ENCODE measurements around the gene EEF1G. TPM values are rescaled to one million over a fixed set of nuclear protein-coding genes. Genes with fewer than 3 reads are reported as not detected.

EEF1G gene
- polyA plus RNA-seq, 1 donor from 2014 or later: 1,555 TPM

DNA sequence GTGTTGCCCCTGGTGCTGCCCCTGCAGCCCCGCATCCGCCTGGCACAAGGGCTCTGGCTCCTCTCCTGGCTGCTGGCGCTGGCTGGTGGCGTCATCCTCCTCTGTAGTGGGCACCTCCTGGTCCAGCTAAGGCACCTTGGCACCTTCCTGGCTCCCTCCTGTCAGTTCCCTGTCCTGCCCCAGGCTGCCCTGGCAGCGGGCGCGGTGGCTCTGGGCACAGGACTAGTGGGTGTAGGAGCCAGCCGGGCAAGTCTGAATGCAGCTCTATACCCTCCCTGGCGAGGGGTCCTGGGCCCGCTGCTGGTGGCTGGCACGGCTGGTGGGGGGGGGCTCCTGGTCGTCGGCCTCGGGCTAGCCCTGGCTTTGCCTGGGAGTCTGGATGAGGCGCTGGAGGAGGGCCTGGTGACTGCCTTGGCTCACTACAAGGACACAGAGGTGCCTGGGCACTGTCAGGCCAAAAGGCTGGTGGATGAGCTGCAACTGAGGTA lies 39.6 kb upstream of the EEF1G start:
- Histone ChIP-seq H3K9me3 (ENCODE audit: low read length) (no peaks in the 10 kb centered on the region), H4K20me1 (ENCODE audit: insufficient read depth) (no peaks in the 10 kb centered on the region), H3K9me2 (ENCODE audit: insufficient read depth, low read length) (no peaks in the 10 kb centered on the region), H3K4me2 (ENCODE audit: low read length) (no peak overlapping the region), H3F3A (ENCODE audit: insufficient read depth, low read length, poor library complexity, severe bottlenecking) (no peaks in the 10 kb centered on the region), H3K27me3 (ENCODE audit: insufficient read depth, low read depth, low read length) (peaks cover 8% of the 10 kb centered on the region), H3K27ac (ENCODE audit: low read length) (no peak overlapping the region), H3K79me2 (replicated peaks; ENCODE audit: insufficient read depth, low read length) (no peaks in the 10 kb centered on the region), H2AFZ (ENCODE audit: low read depth, low read length) (no peak overlapping the region), H3K9ac (ENCODE audit: low read length) (peak overlapping the region; percentile 3), H3K4me3 (ENCODE audit: low read length) (no peak overlapping the region), H3K36me3 (ENCODE audit: insufficient read depth, low read length) (no peaks in the 10 kb centered on the region)
- TF ChIP-seq, protein P1, sequence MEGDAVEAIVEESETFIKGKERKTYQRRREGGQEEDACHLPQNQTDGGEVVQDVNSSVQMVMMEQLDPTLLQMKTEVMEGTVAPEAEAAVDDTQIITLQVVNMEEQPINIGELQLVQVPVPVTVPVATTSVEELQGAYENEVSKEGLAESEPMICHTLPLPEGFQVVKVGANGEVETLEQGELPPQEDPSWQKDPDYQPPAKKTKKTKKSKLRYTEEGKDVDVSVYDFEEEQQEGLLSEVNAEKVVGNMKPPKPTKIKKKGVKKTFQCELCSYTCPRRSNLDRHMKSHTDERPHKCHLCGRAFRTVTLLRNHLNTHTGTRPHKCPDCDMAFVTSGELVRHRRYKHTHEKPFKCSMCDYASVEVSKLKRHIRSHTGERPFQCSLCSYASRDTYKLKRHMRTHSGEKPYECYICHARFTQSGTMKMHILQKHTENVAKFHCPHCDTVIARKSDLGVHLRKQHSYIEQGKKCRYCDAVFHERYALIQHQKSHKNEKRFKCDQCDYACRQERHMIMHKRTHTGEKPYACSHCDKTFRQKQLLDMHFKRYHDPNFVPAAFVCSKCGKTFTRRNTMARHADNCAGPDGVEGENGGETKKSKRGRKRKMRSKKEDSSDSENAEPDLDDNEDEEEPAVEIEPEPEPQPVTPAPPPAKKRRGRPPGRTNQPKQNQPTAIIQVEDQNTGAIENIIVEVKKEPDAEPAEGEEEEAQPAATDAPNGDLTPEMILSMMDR (IDR thresholded peaks at IDR 0.05; ENCODE audit: poor library complexity, severe bottlenecking): no peak
- TF ChIP-seq MXI1 (conservative IDR thresholded peaks at IDR 0.05; ENCODE audit: poor library complexity, severe bottlenecking) (no peak), EZH2 (IDR thresholded peaks at IDR 0.05; ENCODE audit: borderline replicate concordance, insufficient read depth, low read length, poor library complexity, severe bottlenecking) (no peak), RAD21 (conservative IDR thresholded peaks at IDR 0.05) (no peak), TAF1 (IDR thresholded peaks at IDR 0.05; ENCODE audit: low read depth) (no peak)

DNA sequence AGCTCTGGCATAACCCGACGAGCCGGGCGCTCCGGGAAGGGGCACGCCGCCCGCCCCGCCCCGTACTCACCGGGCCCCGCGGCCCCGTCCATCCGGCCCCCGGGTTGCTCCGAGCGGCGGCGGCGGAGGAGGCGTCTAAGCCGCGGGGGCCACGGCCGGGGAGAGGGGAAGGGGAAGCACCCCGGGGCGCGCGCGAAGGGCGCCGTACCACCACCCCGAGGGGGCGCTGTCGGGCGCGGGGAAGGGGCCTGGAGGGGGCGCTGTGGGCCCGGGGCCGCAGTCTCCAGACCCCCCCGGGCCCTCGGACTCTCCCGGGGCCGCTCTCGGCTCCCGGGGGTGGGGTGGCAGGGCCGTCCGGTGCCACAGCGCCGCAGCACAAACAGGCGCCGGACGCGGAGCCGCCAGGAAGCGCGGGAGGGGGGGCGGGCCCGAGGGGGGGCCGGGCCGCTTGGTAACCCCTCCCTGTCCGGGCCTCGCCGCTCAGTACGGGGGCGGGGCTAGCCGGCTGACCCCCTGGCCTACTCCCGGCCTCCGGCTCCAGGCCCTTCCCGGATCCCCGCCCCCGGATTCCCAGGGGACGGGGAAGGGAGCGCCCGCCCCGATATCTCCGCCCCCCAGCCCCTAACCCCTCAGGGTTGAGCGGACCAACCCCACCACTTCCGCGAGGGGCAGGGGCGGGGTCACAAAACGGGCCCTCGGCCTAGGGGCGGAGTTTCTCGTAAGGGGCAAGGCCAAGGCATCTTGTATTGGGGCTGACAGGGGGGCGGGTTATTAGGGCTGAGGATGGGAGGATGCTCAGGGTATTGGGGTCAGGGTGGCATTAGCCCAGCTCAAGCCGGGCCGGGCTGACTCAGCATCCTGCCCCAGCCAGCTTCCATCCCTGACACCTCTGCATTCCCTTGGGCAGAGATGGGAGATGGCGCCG lies 38.9 kb upstream of the EEF1G start, which contains the start of the genes EML3 and ROM1:
EML3 (minus strand) TSS at position 410 of the 925 bp plus-strand sequence; CDS start at position 92, 318 bp downstream.
ROM1 (plus strand) TSS at position 892 of the 925 bp plus-strand sequence; CDS start at position 917, 25 bp downstream.
- no peak within 1 kb of the TSS for H3K27ac ChIP-seq (ENCODE audit: low read length)
- H4K20me1 ChIP-seq (ENCODE audit: insufficient read depth): no peaks in the 10 kb centered on the region
- H3K4me3 ChIP-seq (ENCODE audit: low read length): peak within 1 kb of the TSS; percentile 35
- no peaks in the 10 kb centered on the region for H3F3A ChIP-seq (ENCODE audit: insufficient read depth, low read length, poor library complexity, severe bottlenecking)
- H3K9me3 ChIP-seq (ENCODE audit: low read length): no peaks in the 10 kb centered on the region
- H3K9me2 ChIP-seq (ENCODE audit: insufficient read depth, low read length): no peaks in the 10 kb centered on the region
- no peaks in the 10 kb centered on the region for H3K36me3 ChIP-seq (ENCODE audit: insufficient read depth, low read length)
- no peak within 1 kb of the TSS for H3K4me2 ChIP-seq (ENCODE audit: low read length)
- H3K27me3 ChIP-seq (ENCODE audit: insufficient read depth, low read depth, low read length): peaks cover 8% of the 10 kb centered on the region
- peak within 1 kb of the TSS; percentile 16 for H3K9ac ChIP-seq (ENCODE audit: low read length)
- H3K79me2 ChIP-seq (replicated peaks; ENCODE audit: insufficient read depth, low read length): no peaks in the 10 kb centered on the region
- no peak for TF ChIP-seq TAF1 (IDR thresholded peaks at IDR 0.05; ENCODE audit: low read depth)
- TF ChIP-seq, protein P1 (IDR thresholded peaks at IDR 0.05; ENCODE audit: poor library complexity, severe bottlenecking): peak; percentile 57
- H2AFZ ChIP-seq (ENCODE audit: low read depth, low read length): no peak within 1 kb of the TSS

DNA sequence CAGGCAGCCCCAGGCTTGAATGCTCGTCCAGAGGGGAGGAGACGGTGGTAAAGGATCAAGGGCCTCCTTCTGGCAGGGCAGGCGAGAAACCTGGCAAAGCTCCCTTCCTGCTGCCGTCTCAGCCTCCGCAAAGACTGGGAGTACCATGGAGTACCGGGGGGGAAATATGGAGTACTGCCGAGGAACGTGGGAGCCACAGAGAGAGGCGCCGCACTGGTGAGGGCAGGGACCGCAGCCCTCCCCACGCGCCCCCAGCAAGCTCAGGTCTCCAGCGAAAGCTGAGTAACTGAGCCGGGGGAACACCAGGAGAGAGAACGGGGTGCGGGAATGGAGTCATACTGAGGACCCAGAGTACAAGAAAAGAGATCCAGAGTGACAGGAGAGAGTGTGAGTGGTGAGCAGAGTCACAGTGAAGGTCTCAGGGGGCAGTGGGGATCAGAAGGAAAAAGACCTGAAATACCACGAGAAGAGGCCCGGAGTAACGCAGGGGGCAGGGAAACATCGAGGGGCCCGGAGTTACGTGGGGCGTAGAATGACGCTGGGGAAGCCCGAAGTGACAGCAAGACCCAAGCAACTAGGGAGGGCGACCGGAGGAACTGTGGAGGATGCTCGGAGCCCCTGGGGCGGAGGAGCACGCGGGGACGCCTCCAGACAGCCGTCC lies 38.1 kb upstream of the EEF1G start:
- Histone ChIP-seq H3K9ac (ENCODE audit: low read length) (peak overlapping the region; percentile 16), H3F3A (ENCODE audit: insufficient read depth, low read length, poor library complexity, severe bottlenecking) (no peaks in the 10 kb centered on the region), H3K4me2 (ENCODE audit: low read length) (no peak overlapping the region), H3K27ac (ENCODE audit: low read length) (no peak overlapping the region), H3K4me3 (ENCODE audit: low read length) (no peak overlapping the region), H2AFZ (ENCODE audit: low read depth, low read length) (no peak overlapping the region), H3K9me3 (ENCODE audit: low read length) (no peaks in the 10 kb centered on the region), H3K36me3 (ENCODE audit: insufficient read depth, low read length) (no peaks in the 10 kb centered on the region), H3K79me2 (replicated peaks; ENCODE audit: insufficient read depth, low read length) (no peaks in the 10 kb centered on the region), H3K9me2 (ENCODE audit: insufficient read depth, low read length) (no peaks in the 10 kb centered on the region), H3K27me3 (ENCODE audit: insufficient read depth, low read depth, low read length) (peaks cover 8% of the 10 kb centered on the region), H4K20me1 (ENCODE audit: insufficient read depth) (no peaks in the 10 kb centered on the region)
- TF ChIP-seq MXI1 (conservative IDR thresholded peaks at IDR 0.05; ENCODE audit: poor library complexity, severe bottlenecking): no peak

All from neural cell (in vitro differentiated cells).